ENCODE results near the gene GNPAT.

Gene GNPAT

DNA sequence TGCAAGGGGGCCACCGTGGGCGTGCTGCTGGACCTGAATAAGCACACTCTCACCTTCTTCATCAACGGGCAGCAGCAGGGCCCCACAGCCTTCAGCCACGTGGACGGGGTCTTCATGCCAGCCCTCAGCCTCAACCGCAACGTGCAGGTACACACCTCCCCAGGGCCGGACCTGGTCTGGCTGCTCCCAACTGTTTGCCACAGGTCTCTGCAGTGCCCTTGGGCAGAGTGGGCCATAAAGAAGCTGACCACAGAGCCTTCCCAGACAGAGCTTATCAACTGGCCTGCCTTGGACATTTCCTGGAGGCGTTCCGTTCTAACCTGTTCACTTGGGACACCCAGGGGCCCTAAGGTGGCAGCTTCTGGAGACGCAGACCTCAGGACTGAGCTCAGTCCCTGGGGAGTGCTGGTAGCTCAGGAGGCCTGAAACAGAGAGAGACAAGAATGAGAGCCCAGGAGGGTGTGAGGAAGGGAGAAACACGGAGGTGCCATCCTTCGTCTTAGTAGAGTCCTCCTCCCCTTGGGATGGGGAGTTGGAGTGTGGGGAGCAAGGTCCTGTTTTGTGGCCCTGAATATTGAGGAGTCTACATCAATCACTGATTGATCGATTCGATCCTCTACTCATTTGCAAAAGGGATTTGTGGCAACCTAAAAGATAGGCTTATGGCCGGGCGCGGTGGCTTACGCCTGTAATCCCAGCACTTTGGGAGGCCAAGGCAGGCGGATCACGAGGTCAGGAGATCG is 27.0 kb upstream of the GNPAT start:
- DNase-seq = no peak

DNA sequence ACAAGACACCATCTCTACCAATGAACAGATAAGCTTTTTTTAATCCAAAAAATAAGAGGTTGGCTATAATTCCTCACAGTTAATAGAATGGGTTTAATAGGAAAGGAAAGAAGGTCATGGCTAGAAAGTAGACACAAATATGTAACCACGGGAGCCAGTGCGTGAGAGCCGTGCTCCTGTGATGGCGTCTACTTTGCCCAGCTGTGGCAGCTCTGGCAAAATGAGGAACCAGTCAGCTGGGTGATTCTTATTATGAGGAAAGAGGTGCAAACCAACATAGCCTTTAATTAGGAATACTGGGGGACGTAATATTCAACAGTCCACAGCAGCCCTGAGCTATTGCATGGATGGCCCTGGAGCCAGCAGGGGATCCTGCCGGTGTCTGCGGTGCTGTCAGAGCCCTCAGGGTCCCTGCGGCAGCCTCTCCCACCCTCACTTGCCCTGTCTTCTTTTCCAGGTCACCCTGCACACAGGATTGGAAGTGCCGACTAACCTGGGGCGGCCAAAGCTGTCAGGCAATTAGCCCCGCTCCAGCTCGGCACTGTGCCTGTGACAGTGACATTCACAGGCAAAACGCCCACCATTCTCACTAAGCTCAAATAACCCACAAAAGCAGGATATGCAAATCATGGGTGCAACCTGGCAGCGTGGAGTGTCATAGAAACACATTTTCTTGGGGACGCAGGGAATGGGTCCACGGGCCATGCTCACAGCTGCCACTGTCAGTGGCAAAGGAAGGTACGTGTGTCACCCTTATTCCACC is 25.9 kb upstream of the GNPAT start:
- peak; percentile 28 for DNase-seq

DNA sequence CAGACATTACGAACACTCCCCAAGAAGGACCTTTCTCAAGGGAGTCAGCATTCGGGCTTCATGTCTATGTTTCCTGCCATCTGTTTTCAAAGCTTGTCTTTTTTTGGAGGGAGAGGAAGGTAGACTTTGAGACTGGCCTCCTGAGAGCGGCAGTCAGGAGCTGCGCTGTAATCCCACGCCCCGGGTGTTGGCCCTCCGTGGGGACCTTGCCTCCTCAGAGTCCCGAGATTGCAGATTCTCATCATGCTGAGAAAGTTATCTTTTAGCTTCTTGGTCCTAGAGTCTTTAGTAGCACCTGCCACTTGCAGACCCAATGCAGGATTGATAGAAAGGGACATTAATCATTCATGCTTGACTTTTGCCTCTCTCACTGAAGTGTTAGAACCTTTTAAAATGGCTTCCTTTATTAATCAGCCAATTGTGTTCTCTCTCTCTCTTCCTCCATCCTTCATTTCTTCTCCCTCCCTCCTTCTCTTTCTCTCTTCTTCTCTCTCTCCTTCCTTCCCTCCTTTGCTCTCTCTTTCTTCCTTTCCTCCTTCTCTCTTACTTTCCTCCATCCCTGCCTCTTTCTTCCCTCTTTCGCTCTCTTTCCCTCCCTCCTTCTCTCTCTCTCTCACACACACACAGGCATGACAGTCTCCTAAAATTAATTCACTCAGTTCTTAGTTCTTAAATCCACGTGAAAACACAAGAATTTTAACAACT is 25.2 kb upstream of the GNPAT start:
- DNase-seq = no peak

DNA sequence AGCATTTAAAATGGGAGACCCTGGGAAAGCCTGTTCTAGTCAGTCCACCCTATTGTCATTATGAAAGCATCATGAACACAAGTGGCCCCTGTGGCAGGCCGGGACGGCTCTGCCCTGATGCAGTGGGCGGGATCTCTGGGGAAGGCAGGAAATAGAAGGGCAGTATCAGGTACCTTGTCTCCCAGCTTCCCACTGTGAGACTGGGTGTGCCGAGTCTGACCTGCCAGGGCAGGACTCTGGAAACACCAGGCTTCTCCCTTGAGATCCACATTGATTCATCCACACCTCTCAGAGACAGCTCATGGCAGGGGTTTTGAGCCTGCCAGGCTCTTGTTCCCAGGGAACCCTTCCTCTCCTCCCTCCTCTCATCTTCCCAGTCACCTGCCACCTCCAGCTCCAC is 24.5 kb upstream of the GNPAT start:
- DNase-seq = no peak

DNA sequence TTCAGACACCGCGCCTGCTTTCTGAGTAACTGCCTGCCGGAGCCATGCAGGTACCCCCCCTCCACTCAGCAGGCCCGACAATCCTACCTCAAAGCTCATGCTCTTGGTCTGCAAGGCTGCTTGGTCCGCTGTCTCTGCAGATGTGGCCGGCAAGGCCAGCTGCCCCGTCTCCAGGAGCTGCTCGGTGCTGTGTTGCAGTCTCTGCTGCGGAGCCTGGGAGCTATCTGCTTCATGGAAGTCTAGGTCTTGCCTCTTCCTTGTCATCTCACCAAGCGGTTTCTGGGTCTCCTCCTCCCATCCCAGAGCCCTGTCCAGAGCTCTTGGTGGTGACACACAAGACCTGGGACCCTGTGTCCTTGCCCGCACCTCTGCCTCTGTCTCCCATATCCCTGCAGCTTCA is 24.0 kb upstream of the GNPAT start:
- no peak for DNase-seq

DNA sequence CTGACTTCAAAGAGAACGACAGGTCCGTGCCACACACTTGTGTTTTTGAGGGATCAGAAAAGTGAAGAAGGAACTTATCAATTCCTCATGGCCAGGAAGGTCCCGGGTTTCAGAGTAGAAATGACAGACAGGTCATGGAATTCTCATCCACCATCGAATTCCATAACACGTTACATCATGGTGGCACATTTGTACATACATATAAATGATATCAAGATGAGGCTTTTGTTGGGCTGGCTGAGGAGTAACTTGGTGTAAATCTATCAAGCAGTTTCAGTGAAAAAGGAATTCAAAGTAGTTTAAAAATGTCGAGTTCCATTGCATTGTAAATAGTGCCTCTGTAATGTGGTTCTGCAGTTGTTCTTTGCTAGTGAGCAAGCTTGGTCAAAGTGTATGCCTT is 22.9 kb upstream of the GNPAT start:
- DNase-seq = no peak

DNA sequence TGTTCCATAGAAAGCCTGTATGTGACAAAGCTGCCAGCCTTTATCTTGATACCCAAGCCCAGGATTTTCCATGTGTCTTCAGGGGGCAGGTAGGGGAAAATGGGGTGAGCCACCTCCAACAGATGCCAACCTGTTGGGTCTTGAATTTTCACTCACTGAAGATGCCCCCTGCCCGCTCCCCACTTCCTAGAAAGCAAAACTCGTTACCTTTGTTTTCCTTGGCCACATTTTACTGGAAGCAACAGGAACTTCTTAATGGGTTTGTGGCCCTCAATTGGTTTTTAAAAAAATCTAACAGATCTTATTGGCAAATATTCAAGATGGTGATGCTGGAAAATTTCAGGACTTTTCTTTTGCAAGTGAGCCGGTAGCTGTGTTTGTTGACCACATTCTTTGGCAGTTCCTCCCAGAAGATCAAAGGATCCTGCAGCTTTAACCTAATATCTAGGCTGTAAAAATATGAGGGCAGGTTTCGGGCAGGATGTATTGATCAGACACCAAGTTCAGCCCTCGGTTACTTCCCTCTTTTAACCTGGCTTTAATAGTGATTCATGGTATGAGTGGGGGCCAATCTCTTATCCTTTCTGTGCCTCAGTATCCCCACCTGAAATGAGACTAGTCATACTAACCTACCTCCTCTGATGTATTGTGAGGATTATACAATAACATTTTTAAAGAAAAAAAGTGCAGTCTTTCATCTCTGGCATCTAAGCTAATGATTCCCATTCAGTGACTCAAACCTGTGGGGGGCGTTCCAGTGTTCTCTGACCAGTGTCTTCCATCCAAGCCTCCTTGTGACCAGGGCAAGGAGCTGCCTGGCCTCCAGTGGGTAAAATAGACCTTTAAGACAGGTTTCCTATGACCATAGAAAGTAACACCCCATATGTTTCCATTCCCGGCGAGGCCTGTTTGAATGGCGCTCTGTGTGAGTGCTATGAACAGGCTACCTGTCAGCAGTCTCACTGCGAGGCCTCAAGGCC is 21.3 kb upstream of the GNPAT start:
- DNase-seq = no peak

DNA sequence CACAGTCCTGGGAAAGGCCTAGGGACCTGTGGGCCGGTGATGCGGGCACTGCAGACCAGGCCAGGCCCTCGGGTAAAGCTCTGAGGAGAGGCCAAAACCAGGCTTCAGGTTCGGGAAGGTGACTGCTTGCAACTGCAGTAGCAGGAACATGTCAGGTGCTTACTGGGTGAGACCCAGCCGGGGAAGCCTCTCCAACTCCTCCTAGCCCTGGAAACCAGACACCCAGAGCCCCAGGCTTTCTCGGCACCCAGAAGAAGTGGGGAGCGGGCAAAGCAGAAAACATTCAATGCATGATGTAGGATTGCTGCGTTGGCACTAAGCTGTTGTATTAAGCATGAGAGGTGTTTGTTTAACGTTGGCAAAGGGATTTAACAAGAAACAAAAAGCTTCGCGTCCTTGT is 20.2 kb upstream of the GNPAT start:
- no peak for DNase-seq

DNA sequence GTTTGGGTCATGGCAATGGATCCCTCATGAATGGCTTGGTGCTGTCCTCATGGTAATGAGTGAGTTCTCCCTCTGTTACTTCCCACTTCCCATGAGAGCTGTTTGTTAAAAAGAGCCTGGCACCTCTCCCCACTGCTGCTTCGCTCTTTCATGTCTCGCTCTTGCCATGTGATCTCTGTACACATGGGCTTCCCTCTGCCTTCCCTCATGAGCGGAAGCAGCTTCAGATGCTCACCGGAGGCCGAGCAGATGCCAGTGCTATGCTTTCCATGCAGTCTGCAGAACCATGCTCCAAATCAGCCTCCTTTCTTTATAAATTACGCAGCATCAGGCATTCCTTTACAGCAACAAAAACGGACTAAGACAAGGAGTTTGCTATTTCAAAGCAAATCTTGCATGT is 14.9 kb upstream of the GNPAT start:
- DNase-seq = no peak

DNA sequence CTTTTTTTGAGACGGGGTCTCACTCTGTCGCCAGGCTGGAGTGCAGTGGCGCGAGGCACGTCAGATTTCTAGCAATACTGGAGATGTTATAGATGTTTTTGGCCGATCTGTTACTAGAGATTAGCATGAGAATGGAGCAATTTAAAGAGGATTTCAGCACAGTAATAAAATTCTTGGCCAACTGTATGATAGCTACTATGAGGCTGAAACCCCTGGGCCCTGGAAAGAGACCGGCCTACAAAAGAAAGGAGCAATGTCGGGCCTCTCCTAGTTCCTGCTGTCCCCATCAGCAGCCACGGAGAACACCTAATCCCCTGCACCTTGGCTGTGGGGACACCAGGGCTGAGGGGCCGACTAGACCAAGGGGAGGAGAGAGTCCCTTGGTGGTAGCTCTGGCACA is 9.5 kb upstream of the GNPAT start:
- DNase-seq = no peak

DNA sequence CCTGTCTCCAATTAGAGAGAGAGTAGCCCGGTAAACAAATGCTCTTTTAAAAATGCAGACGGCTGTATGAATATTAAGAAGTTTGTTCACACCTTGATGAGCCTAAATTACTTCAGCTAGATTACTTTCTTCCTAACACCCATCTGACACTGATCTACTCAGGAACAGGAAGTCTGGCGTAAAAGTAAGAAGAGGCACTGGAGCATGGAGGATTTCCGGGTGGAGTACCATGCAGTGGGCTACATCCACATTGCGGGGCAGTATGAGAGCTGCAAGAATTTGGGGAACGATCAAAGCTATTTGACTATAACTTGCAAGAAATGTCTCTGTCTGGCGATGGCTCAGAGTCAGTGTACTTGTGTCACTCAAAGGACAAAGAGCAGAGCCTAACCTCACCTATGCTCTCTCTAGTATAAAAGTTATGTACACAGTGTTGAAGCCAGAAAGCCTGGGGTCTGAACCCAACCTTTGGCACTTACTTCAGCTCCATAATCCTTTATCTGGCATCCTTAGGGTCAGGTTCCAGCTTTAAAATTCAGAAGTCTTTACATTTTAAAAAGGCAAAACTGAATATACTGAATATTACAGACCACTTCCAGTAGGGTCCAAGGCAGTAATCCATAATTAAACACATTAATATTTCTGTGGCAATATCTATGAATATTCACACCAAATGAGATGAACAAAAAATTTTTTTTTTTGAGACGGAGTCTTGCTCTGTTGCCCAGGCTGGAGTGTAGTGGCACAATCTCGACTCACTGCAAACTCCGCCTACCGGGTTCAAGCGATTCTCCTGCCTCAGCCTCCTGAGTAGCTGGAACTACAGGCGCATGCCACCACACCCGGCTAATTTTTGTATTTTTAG is 7.9 kb upstream of the GNPAT start:
- DNase-seq = no peak

DNA sequence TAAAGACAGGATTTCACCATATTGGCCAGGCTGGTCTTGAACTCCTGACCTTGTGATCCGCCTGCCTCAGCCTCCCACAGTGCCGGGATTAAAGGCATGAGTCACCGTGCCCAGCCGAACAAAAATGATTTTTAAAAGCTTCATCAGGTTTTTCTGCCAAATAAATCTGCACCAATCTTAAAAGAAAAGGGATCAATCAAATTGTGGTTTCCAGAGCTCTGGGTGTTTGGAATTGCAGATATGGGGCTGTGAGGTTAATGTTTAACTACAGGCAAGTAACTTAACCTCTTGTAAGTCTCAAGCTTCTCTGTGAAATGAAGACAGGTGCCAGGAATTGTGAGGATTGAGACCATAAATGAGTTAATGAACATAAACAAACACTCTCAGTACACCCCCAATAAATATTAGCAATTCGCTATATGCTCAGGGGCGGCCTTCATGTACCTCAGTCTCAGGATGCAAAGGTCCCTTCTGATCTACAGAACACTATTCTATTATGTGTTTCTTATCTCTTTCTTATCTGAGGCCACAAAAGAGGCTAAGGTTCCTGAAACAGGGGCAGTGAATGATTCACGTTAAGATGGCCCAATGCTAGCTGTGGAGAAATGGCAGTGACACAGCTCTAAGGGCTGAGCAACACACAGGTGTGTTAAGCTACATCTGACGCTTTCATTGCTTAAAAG is 7.1 kb upstream of the GNPAT start:
- DNase-seq = no peak

DNA sequence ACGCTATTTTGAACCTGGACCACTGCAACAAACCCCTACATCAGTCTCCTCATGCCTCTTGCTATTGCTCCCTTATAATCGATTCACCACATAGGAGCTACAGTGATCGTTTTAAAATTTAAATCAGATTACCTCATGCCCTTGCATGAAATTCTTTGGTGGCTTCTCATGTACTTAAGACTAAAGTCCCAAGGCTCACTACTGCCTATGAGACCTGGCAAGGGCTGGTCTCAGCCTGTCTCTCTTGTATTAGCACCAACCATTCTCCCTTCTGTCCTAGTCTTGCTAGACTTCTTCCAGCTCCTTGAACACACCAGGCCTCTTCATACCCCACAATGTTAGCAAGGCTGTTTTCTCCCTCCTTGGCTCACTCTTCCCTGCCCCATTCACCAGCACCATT is 6.5 kb upstream of the GNPAT start:
- no peak for DNase-seq

DNA sequence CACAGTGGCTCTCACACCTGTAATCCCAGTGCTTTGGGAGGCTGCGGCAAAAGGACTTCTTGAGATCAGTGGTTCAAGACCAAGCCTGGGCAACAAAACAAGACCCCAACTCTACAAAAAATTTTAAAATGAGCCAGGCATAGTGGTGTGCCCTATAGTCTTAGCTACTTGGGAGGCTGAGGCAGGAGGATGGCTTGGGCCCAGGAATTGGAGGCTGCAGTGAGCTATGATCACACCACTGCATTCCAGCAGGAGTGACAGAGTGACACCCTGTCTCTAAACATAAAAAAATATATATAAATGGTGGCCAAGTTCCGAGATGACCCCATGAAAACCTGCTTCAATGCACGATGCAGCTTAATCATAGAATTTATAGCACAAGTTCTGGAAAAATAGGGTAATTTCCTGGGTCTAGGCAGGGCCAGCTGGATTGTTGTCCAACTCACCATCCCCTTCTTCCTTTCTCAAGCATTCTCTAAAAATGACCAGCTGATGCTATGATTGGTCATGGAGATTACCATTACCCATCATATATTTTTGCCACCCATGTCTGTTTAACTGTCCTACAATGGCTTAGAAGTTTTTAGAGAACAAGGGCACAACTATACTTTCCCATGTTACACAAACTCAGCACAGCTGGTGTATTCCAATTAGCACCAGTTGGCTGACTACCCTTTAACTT is 5.3 kb upstream of the GNPAT start:
- DNase-seq = no peak

DNA sequence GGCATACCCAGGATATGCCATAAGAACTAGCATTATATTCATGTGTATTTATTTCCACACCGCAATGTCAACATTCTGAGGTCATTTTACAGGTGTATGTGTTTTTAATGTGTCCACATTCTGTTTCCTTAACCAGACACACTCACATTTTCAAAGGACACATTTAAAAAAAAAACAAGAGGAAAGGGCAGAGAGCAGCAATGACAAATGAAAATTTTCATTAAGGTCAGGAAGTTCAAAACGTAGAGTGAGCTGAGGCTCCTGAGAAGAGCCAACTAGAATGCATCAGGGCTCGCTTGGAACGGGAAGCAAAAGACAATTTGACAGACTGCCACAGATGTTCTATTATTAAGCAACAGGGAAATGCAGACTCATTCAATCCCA is 4.8 kb upstream of the GNPAT start:
- DNase-seq = no peak

DNA sequence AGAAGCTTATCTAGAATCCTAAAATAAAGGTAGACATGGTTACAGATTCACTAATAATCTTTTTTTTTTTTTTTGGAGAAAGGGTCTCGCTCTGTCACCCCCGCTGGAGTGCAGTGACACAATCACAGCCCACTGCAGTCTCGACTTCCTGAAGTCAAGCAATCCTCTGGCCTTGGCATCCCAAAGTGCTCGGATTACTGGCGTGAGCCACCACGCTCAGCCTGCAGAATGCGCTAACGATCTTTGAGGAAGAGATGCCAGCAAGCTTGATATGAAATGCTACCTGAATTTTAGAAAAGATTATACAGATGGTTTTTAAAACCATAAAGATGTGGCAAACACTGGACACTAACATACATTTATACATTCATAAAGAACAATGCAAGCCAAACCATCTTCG is 4.1 kb upstream of the GNPAT start:
- DNase-seq = no peak

DNA sequence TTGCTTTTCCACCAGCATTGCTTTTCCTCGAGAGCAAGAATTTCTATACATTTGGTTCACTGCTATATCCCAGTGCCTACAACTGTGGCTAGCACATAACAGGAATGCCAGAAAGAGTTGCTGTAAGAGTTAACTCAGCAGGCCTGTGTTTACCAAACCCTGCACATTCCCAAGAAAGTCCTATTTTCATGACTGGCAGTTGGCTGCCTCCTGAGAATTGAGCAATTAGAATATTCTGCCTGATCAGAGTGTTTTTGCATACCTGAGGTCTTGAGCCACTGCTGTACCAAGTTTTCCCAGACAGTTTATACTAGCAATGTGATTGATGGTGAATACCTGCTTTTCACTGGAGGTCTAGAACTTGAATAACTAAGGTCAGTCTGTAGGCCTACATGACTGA is 2.7 kb upstream of the GNPAT start:
- no peak for DNase-seq

DNA sequence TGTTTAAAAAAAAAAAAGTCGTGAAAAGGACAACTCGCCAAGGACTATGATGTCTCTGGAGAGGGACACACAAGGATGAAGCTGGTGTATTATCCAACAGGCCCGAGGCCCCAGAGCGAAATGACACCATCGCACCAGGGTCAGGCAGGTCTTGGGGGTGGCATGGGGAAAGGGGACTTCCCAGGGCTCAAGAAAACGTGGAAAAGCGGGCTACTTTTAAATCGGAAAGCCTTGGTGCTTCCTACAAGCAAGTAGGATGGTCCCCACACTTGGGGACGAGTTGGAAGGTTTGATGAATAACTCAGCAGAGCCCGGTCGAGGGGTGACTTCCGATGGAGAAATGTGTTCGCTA is 505 bp upstream of the GNPAT start:
- DNase-seq = no peak

DNA sequence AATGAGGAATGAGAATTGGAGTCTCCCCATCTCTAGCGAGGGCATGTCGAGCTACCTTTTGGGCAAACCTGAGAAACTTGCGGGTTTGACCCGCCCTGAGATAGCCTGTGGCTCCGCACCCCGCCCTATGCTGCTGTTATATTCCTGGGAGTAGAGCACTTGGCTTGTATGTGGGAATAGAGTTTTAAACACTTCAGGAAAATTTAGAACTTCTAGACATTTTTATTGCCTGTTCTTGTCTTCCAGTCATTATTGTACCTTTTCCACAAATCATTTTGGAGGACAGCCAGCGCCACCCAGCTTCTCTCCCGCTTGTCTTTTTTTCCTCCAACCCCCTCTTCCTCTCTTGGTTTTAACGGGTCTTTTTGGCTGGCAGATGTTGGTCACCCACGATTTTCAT is 738 bp downstream of the GNPAT start:
- peak; percentile 35 for DNase-seq

DNA sequence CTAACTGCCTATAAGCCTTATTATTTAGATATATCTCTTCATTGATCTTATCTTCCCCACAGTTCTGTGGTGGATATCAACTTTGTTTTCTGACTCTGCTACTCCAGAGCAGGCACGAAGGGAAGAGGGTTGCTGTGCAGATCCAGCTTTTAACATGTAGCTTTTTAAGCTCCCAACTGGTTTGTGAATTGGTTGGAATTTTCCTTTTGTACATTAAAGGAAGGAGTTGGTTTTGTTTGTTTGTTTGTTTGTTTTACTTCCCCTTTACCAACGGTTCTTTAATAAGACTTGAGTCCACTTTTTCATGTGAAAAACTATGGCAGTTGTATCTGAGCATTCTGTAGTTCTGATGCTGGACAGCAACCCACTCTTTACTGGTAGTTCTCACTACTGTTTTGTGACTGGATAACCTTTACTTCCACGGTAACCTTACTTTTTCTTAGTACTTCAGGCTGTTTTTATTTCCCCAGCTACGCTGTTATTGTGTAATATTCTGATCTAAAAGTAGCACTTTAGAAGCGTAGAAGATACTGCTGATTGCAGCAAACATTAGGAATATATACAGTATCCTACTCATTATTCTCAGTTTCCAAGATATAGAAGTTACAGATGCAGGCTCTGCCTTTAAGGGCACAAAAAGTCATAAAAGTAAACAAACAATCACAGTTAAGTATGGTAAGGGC is 1.6 kb downstream of the GNPAT start:
- DNase-seq = no peak

Data from stimulated activated CD8-positive, alpha-beta memory T cell treated with anti-CD3 and anti-CD28 coated beads, Interleukin-4, amount 100 ng/mL, for 48 hours (primary cell).